ACC112 (cell line): ENCODE results near the gene FMO4.
"Not testable (repeated sequence)": the region's sequence is repeated elsewhere in the genome, so short reads cannot be mapped to it uniquely, and the experiment has no call there.

Experiments
- H2AFZ ChIP-seq: fragments of 200-600 bp; sonication (generic); one replicate; pipeline ENCODE4 v1.6.0; 2017; ENCODE audit warnings: antibody characterized with exemption, low read length; ENCODE audit not compliant: unreplicated experiment
- H3K27ac ChIP-seq: fragments of 200-600 bp; sonication (generic); 2 replicates; pipeline ENCODE4 v1.5.1; 2014; ENCODE audit warnings: low read depth, mild to moderate bottlenecking, antibody characterized with exemption, low read length, moderate library complexity
- H3K27me3 ChIP-seq: fragments of 200-600 bp; sonication (generic); 2 replicates; pipeline ENCODE4 v1.6.1; 2014; ENCODE audit warnings: mild to moderate bottlenecking, antibody characterized with exemption, low read length, moderate library complexity, mixed read lengths; ENCODE audit not compliant: insufficient read depth
- H3K36me3 ChIP-seq: fragments of 200-600 bp; sonication (generic); 2 replicates; pipeline ENCODE4 v1.6.1; 2016; ENCODE audit warnings: mild to moderate bottlenecking, antibody characterized with exemption, low read length, moderate library complexity, mixed read lengths; ENCODE audit not compliant: insufficient read depth
- H3K4me1 ChIP-seq: fragments of 200-600 bp; sonication (generic); one replicate; pipeline ENCODE4 v1.6.1; 2016; ENCODE audit warnings: low read length, mixed read lengths; ENCODE audit not compliant: insufficient read depth, unreplicated experiment, control insufficient read depth
- H3K4me3 ChIP-seq: fragments of 200-600 bp; sonication (generic); 2 replicates; pipeline ENCODE4 v1.5.1; 2014; ENCODE audit warnings: mild to moderate bottlenecking, low read depth, low read length
- H3K79me2 ChIP-seq: fragments of 200-600 bp; sonication (generic); one replicate; pipeline ENCODE4 v1.6.0; 2016; ENCODE audit warnings: low read length; ENCODE audit not compliant: control insufficient read depth, unreplicated experiment, insufficient read depth

FMO4 gene

GRCh38 chr1:171329251-171329650 lies 15.3 kb downstream of the FMO4 start:
- Histone ChIP-seq H2AFZ (no peak overlapping the region), H3K4me3 (no peak overlapping the region), H3K27ac (no peak overlapping the region), H3K27me3 (no peaks in the 10 kb centered on the region), H3K36me3 (no peaks in the 10 kb centered on the region), H3K4me1 (no peaks in the 10 kb centered on the region), H3K79me2 (no peaks in the 10 kb centered on the region)

GRCh38 chr1:171334024-171334640 lies 20.1 kb downstream of the FMO4 start:
- Histone ChIP-seq H3K36me3 (no peaks in the 10 kb centered on the region), H3K4me3 (no peak overlapping the region), H3K4me1 (no peaks in the 10 kb centered on the region), H3K27ac (no peak overlapping the region), H3K79me2 (no peaks in the 10 kb centered on the region), H2AFZ (no peak overlapping the region), H3K27me3 (no peaks in the 10 kb centered on the region)

GRCh38 chr1:171335964-171336363 lies 22.0 kb downstream of the FMO4 start:
- Histone ChIP-seq H3K27ac (no peak overlapping the region), H3K4me3 (no peak overlapping the region), H3K79me2 (no peaks in the 10 kb centered on the region), H3K4me1 (no peaks in the 10 kb centered on the region), H3K36me3 (no peaks in the 10 kb centered on the region), H3K27me3 (no peaks in the 10 kb centered on the region), H2AFZ (no peak overlapping the region)

GRCh38 chr1:171339345-171339744 lies 25.4 kb downstream of the FMO4 start:
- H3K27ac ChIP-seq, H3K4me1 ChIP-seq, H3K4me3 ChIP-seq, H2AFZ ChIP-seq, H3K27me3 ChIP-seq, H3K36me3 ChIP-seq, H3K79me2 ChIP-seq: not testable (repeated sequence)

GRCh38 chr1:171343727-171344472 lies 29.9 kb downstream of the FMO4 start:
- Histone ChIP-seq H3K4me3 (no peak overlapping the region), H2AFZ (no peak overlapping the region)

GRCh38 chr1:171344473-171344820 lies 30.5 kb downstream of the FMO4 start:
- no peaks in the 10 kb centered on the region for H3K27me3 ChIP-seq
- H3K4me1 ChIP-seq, result peaks cover 20% of the 10 kb centered on the region
- no peak overlapping the region for H3K27ac ChIP-seq
- H3K4me3 ChIP-seq, result no peak overlapping the region
- H3K79me2 ChIP-seq, result no peaks in the 10 kb centered on the region
- H3K36me3 ChIP-seq, result no peaks in the 10 kb centered on the region
- no peak overlapping the region for H2AFZ ChIP-seq

More at GRCh38 chr1:171343727-171344472, 29.9 kb downstream of the FMO4 start:
- H3K27ac ChIP-seq, result no peak overlapping the region
- no peaks in the 10 kb centered on the region for H3K27me3 ChIP-seq
- H3K4me1 ChIP-seq, result peaks cover 20% of the 10 kb centered on the region
- H3K36me3 ChIP-seq, result no peaks in the 10 kb centered on the region
- no peaks in the 10 kb centered on the region for H3K79me2 ChIP-seq

- Histone ChIP-seq H2AFZ (no peak overlapping the region), H3K4me3 (no peak overlapping the region), H3K79me2 (no peaks in the 10 kb centered on the region), H3K36me3 (no peaks in the 10 kb centered on the region), H3K4me1 (peaks cover 20% of the 10 kb centered on the region), H3K27me3 (no peaks in the 10 kb centered on the region), H3K27ac (peak overlapping the region; percentile 32)
Measured at GRCh38 chr1:171345536-171345935, 31.6 kb downstream of the FMO4 start.

- Histone ChIP-seq H3K27me3 (no peaks in the 10 kb centered on the region), H3K4me1 (peaks cover 20% of the 10 kb centered on the region), H3K27ac (peak overlapping the region; percentile 64), H2AFZ (no peak overlapping the region), H3K79me2 (no peaks in the 10 kb centered on the region), H3K4me3 (no peak overlapping the region), H3K36me3 (no peaks in the 10 kb centered on the region)
Measured at GRCh38 chr1:171346881-171347280, 32.9 kb downstream of the FMO4 start.

- Histone ChIP-seq H2AFZ (no peak overlapping the region), H3K27me3 (no peaks in the 10 kb centered on the region), H3K79me2 (no peaks in the 10 kb centered on the region), H3K36me3 (no peaks in the 10 kb centered on the region), H3K4me1 (peaks cover 4% of the 10 kb centered on the region), H3K4me3 (no peak overlapping the region), H3K27ac (no peak overlapping the region)
Measured at GRCh38 chr1:171350594-171350993, 36.6 kb downstream of the FMO4 start.

GRCh38 chr1:171351961-171352360 lies 38.0 kb downstream of the FMO4 start:
- Histone ChIP-seq H3K27me3 (no peaks in the 10 kb centered on the region), H3K4me1 (no peaks in the 10 kb centered on the region), H3K79me2 (no peaks in the 10 kb centered on the region), H3K36me3 (no peaks in the 10 kb centered on the region), H2AFZ (no peak overlapping the region), H3K4me3 (no peak overlapping the region), H3K27ac (no peak overlapping the region)

GRCh38 chr1:171352554-171352953 lies 38.6 kb downstream of the FMO4 start:
- Histone ChIP-seq H3K4me1 (no peaks in the 10 kb centered on the region), H3K36me3 (no peaks in the 10 kb centered on the region), H3K27ac (no peak overlapping the region), H3K79me2 (no peaks in the 10 kb centered on the region), H2AFZ (no peak overlapping the region), H3K27me3 (no peaks in the 10 kb centered on the region), H3K4me3 (no peak overlapping the region)
